ENCODE results near the gene BCAS3.

The BCAS3 gene

GRCh38 chr17:61081959-61082358, 404.3 kb downstream of the BCAS3 start:
- no peak for DNase-seq

DNA sequence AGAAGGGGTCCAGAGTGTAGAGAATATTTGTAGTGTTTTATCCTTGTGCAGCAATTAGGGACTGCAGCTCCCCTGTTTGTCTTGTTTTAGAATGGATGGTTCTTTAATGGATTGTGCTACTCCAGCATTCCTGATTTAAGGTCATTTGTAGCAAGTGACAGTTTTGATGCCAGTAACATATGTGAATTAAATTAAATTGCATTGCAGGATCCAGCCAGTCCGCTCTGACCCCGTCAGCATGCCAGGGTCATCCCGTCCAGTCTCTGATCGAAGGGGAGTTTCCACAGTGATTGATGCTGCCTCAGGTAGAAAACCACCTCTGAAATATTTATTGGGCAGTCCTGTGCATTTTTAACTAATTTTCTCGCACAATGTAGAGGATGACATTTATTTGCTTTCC, 406.6 kb downstream of the BCAS3 start:
- no peak for DNase-seq

DNA sequence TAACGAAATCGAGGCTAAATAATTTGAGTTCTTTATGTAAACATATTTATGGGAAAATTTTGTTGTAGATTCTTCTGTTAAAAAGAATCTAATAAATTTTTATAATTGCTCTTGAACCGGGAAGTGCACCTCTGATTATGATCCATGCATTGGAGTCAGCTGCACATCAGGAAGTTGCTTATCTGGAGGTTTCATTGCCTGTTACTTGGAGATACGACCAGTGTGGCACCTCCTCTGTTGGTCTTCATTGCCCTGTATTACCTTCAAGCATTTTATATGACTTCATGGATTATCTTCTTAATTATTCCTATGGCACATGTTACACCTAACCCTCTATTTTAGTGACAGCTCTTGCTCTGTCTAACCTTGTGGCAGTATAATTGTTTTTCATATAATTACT, 409.4 kb downstream of the BCAS3 start:
- no peak for DNase-seq

GRCh38 chr17:61088556-61088955, 410.9 kb downstream of the BCAS3 start:
- DNase-seq: no peak

DNA sequence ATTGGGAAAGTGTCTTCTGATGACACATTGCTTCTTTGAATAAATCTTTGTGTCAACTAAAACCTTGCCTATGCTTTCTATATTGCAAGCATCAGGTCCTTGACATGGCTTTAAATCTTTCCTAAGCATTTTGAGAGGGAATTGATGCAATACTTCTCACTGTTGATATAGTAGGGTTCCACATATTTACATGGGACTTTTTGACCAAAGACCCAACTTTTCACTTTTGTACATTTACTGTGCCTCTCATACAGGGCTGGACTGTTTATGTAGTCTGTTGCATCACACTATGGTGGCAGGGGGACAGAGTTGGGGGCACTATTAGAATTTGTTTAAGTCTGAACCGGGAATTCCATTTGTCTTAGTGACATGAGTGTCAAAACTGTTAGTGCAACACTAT, 413.4 kb downstream of the BCAS3 start:
- DNase-seq: no peak

DNA sequence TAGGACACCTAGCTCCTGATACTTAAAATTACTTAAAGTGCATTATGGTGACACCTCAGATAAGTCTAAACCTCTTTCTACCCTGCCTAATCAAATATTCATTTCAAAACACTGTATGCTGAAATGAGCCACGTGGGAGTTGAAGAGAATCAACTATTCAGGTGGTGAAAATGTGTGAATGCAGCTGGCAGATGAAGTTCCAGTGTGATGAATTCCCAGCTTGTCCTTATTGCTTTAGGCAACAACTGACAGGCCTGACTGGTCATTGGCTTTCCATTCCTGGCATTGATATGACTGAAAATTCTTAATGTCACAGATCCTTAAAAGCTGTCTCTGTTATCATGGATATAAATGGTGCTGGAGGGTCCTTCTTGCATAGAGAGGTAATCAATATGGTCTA, 420.1 kb downstream of the BCAS3 start:
- no peak for DNase-seq

- DNase-seq: no peak
These were observed 428.7 kb downstream of the BCAS3 start for GRCh38 chr17:61106354-61106753.

DNA sequence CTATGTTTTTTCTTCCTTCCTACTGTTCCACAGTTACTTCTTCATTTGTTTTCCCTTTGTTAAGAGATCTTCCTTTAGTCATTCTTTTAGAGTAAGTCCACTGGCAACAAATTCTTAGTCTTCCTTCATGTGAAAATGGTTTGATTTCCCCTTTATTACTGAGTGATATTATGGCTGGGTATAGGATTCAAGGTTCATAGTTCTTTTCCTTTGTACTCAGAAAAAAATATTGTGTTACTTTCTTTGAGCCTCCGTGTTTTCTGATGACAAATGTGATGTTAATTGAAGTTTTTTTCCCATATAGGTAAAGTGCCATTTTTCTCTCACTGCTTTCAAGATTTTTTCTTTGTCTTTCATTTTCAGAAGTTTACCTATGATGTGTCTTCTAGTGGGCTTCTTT, 438.9 kb downstream of the BCAS3 start:
- no peak for DNase-seq

GRCh38 chr17:61117983-61118382, 440.3 kb downstream of the BCAS3 start:
- no peak for DNase-seq

DNA sequence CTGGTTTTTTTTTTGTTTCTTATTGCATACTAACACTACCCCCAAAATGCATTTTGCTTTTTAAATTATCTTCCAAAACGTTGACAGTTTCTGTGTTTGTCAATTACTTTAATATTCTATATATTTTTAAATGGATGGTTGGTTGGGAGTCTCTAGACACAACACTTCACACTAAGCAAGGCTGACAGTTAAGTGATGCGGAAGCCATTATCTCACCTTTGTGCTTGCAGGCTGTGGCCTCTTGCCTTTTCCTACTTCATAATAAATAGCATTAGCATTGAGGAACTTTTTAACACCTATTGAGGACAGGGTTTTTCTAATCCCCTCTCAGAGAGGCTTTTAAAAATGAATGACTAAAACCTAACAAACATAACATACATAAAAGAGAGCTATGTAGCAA, 441.2 kb downstream of the BCAS3 start:
- no peak for DNase-seq

- no peak for DNase-seq
These were observed 444.8 kb downstream of the BCAS3 start for GRCh38 chr17:61122326-61122913.

- DNase-seq: no peak
These were observed 446.9 kb downstream of the BCAS3 start for GRCh38 chr17:61124562-61124961.

DNA sequence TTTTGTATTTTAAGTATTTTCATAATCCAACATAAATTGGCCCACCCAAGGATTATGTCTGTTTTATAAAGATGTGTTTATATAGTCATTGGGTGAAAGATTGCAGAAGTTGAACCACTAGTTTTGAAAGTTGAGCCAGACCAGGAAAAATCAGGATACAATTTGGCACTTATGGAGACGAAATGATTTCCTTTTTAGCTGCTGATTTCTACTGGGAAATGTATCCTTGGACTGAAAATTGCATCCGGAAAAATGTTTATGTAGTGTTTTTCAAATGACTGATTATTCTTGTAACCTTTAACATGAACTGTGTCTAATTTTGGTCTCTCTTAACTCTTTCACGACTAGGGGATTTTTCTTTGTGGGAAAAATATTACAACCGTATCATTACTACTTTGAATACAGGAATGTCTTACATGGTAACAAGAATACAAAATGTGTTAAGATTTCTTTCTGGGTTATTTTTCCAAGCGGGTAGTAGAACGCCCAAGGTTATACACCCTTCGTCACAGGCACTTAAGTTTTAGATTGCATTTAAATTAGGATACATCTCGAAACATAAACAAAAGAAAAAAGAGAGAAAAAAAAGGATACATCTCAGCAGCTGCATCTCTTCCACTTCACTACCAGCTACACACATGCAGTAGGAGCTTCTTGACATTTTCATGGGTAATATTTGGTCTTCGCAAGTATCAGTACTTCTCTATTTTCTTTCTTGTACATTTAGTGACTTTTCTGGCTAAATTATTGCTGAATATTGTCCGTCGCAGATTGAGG, 449.0 kb downstream of the BCAS3 start:
- DNase-seq: no peak

DNA sequence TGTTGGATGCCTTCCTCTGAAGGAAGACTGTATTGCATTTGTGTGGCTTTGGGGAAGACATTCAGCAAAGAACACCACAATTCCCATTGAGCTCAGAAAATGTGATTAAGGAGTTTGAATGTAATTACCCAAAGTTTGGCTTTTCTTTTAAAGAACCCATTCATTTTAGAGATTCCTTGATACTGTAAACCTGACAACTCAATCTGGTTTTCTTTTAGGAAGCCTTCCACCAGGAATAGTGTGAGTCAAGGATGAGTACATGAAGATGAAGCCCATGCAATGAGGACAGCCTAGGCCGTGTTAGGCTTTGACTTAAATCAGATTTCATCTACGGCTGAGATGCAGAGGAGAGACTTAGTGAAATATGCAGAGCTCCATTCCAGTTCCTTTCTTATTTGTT, 450.3 kb downstream of the BCAS3 start:
- DNase-seq: no peak

DNA sequence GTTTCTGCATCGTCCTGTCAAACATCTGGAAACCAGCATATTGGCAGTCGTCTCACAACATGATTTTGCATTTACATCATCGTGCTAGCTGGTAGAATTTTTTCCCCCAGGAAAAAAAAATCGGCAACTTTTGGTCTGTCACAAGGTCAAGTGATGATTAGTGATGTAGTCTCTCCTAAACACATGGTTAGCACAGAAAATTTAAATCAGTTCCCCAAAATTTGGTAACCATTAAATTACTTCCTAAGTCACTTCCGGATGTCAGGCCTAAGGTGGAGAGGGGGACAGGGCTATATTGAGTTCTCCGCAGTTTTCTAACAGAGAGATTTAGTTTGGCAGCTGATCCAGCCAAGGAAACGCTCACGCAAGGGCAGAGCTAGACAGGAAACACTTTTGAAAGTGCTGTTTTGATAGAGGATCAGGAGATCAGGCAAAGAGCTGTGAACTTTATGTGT, 451.0 kb downstream of the BCAS3 start:
- no peak for DNase-seq

GRCh38 chr17:61129267-61130254, 451.9 kb downstream of the BCAS3 start:
- DNase-seq: no peak

GRCh38 chr17:61130330-61130729, 452.7 kb downstream of the BCAS3 start:
- no peak for DNase-seq

- no peak for DNase-seq
These were observed 453.9 kb downstream of the BCAS3 start for GRCh38 chr17:61131585-61131984.

DNA sequence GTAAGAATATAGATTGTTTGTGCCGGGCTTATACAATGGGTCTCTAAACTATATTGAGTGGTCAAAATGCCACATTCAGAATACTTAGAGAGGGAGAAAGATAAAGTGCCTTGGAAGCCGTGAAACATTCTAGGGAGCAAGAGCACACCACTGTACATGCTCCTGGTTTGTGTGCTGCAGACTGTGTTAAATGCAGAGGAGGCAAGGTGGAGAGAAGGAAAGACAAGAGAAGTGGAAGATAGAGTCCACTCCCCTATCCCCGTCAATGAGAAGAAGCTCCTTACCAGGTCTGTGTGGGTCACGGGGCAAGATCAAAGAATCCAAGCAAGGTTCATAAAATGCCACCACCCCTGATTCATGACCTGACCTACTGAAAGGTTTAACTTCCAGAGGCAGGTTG, 454.9 kb downstream of the BCAS3 start:
- DNase-seq: no peak

- no peak for DNase-seq
These were observed 456.2 kb downstream of the BCAS3 start for GRCh38 chr17:61133853-61134252.

DNA sequence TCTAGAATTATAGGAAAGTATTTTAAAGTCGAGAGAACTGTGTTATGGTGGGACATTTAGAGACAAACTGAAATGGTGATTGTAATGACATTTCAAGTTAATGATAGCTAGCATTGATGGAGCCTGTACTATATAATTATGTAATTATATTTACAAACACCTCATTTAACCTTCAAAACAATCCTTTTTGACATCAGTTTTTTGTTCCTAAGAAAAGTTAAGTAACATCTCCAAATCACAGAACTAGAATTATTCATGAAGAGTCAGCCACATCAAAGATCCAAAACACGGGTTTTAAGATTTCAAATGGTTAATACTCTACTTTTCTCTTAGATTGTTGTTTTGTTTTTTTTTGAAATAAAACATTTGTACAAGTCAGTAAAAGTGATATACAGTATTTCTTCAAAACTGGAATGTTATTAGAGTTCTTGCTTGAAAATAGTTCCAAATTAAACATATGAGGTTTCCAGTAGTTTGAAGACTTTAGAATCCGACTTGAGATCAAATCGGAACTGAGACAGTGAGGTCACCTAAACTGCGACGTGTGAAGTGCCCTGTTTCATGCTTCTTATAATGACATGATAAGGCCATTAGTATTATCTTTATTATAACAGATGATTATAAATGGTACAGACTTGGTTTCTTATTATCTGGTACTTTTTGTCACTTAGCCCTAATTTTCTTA, 457.0 kb downstream of the BCAS3 start:
- no peak for DNase-seq

DNA sequence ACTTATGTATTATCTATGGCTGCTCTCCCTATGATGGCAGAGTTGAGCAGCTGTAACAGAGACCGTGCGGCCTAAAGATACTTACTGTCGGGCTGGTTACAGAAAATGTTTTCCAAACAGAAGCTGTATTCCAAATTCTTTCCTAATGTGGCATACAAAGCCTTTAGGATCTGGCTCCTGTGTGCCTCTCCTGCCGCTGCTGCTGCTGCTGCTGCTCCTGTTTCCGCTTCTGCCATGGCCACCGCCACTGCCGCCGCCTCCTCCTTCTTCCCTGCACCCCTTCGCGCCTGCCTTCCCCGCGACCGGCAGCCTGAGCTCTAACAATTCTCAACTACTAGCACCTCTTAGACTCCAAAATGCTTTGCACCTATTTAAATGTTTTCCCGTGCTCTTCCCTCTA, 458.1 kb downstream of the BCAS3 start:
- no peak for DNase-seq

DNA sequence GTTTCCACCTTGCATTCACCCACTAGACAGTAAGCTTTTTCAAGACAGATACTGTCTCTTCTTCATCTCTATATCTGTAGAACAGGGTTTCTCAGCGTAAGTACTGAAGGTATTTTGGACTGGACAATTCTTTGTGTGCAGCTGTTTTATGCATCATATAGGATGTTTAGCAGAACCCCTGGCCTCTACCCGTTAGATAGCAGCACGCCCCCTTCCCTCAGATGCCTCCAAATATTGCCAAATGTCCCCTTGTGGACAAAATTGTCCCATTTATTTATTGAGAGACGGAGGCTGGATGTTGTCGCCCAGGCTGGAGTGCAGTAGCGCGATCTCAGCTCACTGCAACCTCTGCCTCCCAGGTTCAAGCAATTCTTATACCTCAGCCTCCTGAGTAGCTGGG, 458.6 kb downstream of the BCAS3 start:
- DNase-seq: no peak

Measured in activated CD4-positive, alpha-beta T cell treated with anti-CD3 and anti-CD28 coated beads, Interleukin-2, Interleukin-6, amounts not matched to agents 100 ng/mL and 50 ng/mL, durations not matched to agents 16 hours and 8 hours (primary cell).